Esophagus muscularis mucosa (tissue), 4 donors: ENCODE results near the gene SPPL2C.

Experiments
- EP300 ChIP-seq: sonication (generic); formaldehyde crosslinking; IDR thresholded peaks from one replicate; pipeline ENCODE4 v1.6.1; 2017; ENCODE audit warnings: antibody characterized with exemption
- POLR2A ChIP-seq: fragments of 450-650 bp; IDR thresholded peaks from one replicate; pipeline ENCODE4 v1.6.1; 2017; ENCODE audit warnings: antibody characterized with exemption, moderate library complexity, mild to moderate bottlenecking, low read depth
- POLR2AphosphoS5 ChIP-seq, 2 donors: sonication (generic); formaldehyde crosslinking; IDR thresholded peaks; one replicate each; pipeline ENCODE4 v1.6.1; 2017; ENCODE audit warnings: antibody characterized with exemption in 2 of 2
- TF ChIP-seq, protein P1 (sequence below), 3 experiments: fragments of 200-600 bp in 2 of 3; fragments of 450-650 bp in 1 of 3; sonication (generic) in 2 of 3; IDR thresholded peaks; one replicate each; pipeline ENCODE4 v1.5.1; 2017 to 2019; ENCODE audit warnings: antibody characterized with exemption in 3 of 3, mild to moderate bottlenecking in 2 of 3, moderate library complexity in 1 of 3

DNA sequence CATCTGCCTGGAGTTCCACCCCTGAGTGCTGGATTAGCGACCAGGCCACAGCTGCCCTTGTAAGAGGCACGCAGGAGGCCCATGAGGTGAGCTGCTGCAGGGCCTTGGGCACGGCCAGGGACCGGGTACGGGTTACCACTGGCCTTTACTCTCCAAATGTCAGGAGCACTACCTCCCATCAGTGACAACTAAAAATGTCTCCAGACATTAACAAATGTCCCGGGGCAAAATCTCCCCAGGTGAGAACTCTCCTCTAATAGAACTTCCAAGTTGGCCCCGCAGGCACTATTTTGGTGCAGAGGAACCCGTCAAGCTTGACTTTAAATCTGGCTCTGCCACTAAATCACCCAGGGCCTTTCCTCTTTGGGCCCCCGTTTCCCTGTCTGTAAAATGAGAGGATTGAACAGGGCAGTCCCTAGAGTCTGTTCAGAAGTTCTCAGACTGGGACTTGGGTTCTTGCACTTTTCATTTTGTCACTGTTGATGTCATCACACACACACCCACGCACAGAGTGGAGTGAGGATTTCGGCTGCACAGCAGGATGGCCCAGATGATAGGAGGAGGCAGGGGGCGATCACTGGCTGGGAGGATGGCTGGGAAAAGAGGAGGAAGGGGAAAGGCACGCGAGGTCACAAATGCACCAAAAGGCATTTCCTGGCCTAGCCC, 25.1 kb downstream of the SPPL2C start:
- TF ChIP-seq, protein P1, sequence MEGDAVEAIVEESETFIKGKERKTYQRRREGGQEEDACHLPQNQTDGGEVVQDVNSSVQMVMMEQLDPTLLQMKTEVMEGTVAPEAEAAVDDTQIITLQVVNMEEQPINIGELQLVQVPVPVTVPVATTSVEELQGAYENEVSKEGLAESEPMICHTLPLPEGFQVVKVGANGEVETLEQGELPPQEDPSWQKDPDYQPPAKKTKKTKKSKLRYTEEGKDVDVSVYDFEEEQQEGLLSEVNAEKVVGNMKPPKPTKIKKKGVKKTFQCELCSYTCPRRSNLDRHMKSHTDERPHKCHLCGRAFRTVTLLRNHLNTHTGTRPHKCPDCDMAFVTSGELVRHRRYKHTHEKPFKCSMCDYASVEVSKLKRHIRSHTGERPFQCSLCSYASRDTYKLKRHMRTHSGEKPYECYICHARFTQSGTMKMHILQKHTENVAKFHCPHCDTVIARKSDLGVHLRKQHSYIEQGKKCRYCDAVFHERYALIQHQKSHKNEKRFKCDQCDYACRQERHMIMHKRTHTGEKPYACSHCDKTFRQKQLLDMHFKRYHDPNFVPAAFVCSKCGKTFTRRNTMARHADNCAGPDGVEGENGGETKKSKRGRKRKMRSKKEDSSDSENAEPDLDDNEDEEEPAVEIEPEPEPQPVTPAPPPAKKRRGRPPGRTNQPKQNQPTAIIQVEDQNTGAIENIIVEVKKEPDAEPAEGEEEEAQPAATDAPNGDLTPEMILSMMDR (IDR thresholded peaks at IDR 0.05) = no peak
- TF ChIP-seq POLR2AphosphoS5 (IDR thresholded peaks at IDR 0.05) (no peak), EP300 (no peak), POLR2A (no peak)
